ENCODE data around the gene INAFM2.

Gene INAFM2

DNA sequence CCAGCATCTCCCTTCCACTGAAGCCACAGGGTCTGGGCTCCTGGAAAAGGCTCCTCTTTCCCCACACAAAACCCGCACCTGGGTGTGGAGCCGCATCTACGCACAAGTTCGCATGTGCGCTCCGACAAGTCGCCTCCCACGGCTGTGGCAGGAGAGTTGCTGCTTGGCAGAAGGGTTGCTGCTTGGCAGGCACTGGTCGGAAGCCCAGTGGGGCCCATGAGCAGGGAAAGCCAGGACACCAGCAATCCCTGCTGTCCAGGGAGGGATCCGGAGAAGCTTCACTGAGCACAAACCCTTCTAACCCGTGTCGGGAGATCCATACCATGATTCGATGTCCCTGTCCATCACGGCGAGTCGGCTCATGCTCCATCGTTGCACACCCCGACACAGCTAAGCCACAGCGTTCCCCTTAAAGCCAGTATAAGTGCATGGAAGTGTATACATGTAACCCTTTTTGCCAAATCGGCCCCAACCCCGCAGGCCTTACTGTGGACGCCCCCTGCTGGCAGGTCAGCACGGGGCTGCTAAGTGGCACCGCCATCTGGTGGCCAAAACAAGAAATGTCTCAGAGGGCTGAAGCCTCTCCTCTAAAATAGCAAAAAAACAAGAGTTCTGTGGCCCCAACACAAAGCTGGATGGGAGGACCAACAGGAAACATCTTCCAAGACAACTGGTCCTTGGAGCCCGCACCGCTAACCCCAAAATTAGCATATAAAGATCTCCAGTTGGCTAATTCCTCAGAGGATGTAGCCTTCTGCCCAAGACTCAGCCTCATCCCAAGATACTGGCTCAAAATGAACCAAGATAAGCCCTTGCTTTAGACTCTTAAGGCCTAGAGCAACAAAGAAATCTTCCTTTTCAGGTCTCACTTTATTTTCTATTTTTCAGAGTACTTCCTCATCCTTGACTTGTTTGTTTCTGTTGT, 48.9 kb upstream of the INAFM2 start:
- no peaks in the 10 kb centered on the region for H3K4me1 ChIP-seq (ENCODE audit: control insufficient read depth, insufficient read depth, low read length)
- no peaks in the 10 kb centered on the region for H3K9me3 ChIP-seq (ENCODE audit: control insufficient read depth, insufficient read depth, low read depth, low read length)
- H3K36me3 ChIP-seq (ENCODE audit: control insufficient read depth in 2 of 2, insufficient read depth in 1 of 2, low read length in 2 of 2): no peaks in the 10 kb centered on the region
- H3K4me3 ChIP-seq (ENCODE audit: low read depth, low read length): no peak overlapping the region
- ChIA-PET POLR2A (interaction anchor here (1.0 to 1.9 kb wide), 2 partner anchors 57 to 234 kb away, joined by 3 to 9 read pairs; no protein-coding TSS in a partner anchor), CTCF (interaction anchor here (0.5 to 10.6 kb wide), 74 partner anchors 9 to 1610 kb away, joined by 3 to 248 read pairs (median 4); partner anchors contain the start of genes CCDC9B, DISP2, PAK6 and PLCB2)
- no peak overlapping the region for H3K27ac ChIP-seq (ENCODE audit: extremely low read depth, low read depth, low read length)
- TF ChIP-seq ZNF660 (tag by site-specific recombination; IDR thresholded peaks at IDR 0.05): peak; percentile 93
- 0 out of 2 replicates have a peak, but pooled peaks have one; percentile 35 for TF ChIP-seq KLF8 (tag by site-specific recombination; IDR thresholded peaks at IDR 0.05)
- TF ChIP-seq, protein P1, sequence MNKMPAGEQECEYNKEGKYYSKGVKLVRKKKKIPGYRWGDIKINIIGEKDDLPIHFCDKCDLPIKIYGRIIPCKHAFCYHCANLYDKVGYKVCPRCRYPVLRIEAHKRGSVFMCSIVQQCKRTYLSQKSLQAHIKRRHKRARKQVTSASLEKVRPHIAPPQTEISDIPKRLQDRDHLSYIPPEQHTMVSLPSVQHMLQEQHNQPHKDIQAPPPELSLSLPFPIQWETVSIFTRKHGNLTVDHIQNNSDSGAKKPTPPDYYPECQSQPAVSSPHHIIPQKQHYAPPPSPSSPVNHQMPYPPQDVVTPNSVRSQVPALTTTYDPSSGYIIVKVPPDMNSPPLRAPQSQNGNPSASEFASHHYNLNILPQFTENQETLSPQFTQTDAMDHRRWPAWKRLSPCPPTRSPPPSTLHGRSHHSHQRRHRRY (tag by site-specific recombination; IDR thresholded peaks at IDR 0.05): no peak
- 0 out of 2 replicates have a peak, but pooled peaks have one; percentile 29 for TF ChIP-seq ZNF24 (tag by site-specific recombination; IDR thresholded peaks at IDR 0.05)
- peak; percentile 43; the same call in 1 of the 2 replicates for TF ChIP-seq ZFP37 (tag by site-specific recombination; IDR thresholded peaks at IDR 0.05)
- TF ChIP-seq, protein P2, sequence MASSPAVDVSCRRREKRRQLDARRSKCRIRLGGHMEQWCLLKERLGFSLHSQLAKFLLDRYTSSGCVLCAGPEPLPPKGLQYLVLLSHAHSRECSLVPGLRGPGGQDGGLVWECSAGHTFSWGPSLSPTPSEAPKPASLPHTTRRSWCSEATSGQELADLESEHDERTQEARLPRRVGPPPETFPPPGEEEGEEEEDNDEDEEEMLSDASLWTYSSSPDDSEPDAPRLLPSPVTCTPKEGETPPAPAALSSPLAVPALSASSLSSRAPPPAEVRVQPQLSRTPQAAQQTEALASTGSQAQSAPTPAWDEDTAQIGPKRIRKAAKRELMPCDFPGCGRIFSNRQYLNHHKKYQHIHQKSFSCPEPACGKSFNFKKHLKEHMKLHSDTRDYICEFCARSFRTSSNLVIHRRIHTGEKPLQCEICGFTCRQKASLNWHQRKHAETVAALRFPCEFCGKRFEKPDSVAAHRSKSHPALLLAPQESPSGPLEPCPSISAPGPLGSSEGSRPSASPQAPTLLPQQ (tag by site-specific recombination; IDR thresholded peaks at IDR 0.05): peak; percentile 76
- peak; percentile 18; the same call in 1 of the 2 replicates for TF ChIP-seq ZIC2 (tag by site-specific recombination; IDR thresholded peaks at IDR 0.05)
- peak; percentile 84; the same call in 1 of the 2 replicates for TF ChIP-seq ZNF2 (tag by site-specific recombination; IDR thresholded peaks at IDR 0.05)
- TF ChIP-seq ZNF157 (tag by site-specific recombination; IDR thresholded peaks at IDR 0.05): no peak
- TF ChIP-seq ZEB2 (tag by site-specific recombination; IDR thresholded peaks at IDR 0.05): peak; percentile 46; the same call in 1 of the 2 replicates
- TF ChIP-seq, protein P3, sequence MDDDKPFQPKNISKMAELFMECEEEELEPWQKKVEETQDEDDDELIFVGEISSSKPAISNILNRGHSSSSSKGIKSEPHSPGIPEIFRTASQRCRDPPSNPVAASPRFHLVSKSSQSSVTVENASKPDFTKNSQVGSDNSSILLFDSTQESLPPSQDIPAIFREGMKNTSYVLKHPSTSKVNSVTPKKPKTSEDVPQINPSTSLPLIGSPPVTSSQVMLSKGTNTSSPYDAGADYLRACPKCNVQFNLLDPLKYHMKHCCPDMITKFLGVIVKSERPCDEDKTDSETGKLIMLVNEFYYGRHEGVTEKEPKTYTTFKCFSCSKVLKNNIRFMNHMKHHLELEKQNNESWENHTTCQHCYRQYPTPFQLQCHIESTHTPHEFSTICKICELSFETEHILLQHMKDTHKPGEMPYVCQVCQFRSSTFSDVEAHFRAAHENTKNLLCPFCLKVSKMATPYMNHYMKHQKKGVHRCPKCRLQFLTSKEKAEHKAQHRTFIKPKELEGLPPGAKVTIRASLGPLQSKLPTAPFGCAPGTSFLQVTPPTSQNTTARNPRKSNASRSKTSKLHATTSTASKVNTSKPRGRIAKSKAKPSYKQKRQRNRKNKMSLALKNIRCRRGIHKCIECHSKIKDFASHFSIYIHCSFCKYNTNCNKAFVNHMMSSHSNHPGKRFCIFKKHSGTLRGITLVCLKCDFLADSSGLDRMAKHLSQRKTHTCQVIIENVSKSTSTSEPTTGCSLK (tag by site-specific recombination; IDR thresholded peaks at IDR 0.05): no peak
- TF ChIP-seq, protein P4, sequence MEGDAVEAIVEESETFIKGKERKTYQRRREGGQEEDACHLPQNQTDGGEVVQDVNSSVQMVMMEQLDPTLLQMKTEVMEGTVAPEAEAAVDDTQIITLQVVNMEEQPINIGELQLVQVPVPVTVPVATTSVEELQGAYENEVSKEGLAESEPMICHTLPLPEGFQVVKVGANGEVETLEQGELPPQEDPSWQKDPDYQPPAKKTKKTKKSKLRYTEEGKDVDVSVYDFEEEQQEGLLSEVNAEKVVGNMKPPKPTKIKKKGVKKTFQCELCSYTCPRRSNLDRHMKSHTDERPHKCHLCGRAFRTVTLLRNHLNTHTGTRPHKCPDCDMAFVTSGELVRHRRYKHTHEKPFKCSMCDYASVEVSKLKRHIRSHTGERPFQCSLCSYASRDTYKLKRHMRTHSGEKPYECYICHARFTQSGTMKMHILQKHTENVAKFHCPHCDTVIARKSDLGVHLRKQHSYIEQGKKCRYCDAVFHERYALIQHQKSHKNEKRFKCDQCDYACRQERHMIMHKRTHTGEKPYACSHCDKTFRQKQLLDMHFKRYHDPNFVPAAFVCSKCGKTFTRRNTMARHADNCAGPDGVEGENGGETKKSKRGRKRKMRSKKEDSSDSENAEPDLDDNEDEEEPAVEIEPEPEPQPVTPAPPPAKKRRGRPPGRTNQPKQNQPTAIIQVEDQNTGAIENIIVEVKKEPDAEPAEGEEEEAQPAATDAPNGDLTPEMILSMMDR (tag by site-specific recombination; IDR thresholded peaks at IDR 0.05): peak; percentile 98
- no peak for TF ChIP-seq GLIS2 (tag by site-specific recombination; IDR thresholded peaks at IDR 0.05)
- no peak for TF ChIP-seq BCL11B (tag by site-specific recombination; IDR thresholded peaks at IDR 0.05; ENCODE audit: low read depth)
- peak; percentile 60; the same call in 1 of the 2 replicates for TF ChIP-seq ZFP69B (tag by site-specific recombination; IDR thresholded peaks at IDR 0.05)
- peak; percentile 90 for TF ChIP-seq ZSCAN30 (tag by site-specific recombination; IDR thresholded peaks at IDR 0.05)
- TF ChIP-seq SP7 (tag by site-specific recombination; IDR thresholded peaks at IDR 0.05): peak; percentile 58; the same call in 1 of the 2 replicates
- TF ChIP-seq ZNF394 (tag by site-specific recombination; IDR thresholded peaks at IDR 0.05; ENCODE audit: borderline replicate concordance): peak; percentile 23; the same call in 1 of the 2 replicates
- TF ChIP-seq, protein P5, sequence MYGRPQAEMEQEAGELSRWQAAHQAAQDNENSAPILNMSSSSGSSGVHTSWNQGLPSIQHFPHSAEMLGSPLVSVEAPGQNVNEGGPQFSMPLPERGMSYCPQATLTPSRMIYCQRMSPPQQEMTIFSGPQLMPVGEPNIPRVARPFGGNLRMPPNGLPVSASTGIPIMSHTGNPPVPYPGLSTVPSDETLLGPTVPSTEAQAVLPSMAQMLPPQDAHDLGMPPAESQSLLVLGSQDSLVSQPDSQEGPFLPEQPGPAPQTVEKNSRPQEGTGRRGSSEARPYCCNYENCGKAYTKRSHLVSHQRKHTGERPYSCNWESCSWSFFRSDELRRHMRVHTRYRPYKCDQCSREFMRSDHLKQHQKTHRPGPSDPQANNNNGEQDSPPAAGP (tag by site-specific recombination; IDR thresholded peaks at IDR 0.05): 0 out of 2 replicates have a peak, but pooled peaks have one; percentile 59
- TF ChIP-seq ZNF184 (tag by site-specific recombination; IDR thresholded peaks at IDR 0.05): peak; percentile 62; the same call in 1 of the 2 replicates
- TF ChIP-seq ZNF155 (tag by site-specific recombination; IDR thresholded peaks at IDR 0.05): no peak
- TF ChIP-seq ZNF792 (tag by site-specific recombination; IDR thresholded peaks at IDR 0.05): peak; percentile 90
- peak; percentile 12; the same call in 1 of the 2 replicates for TF ChIP-seq KLF10 (tag by site-specific recombination; IDR thresholded peaks at IDR 0.05)
- TF ChIP-seq ZNF629 (tag by site-specific recombination; IDR thresholded peaks at IDR 0.05): peak; percentile 27; the same call in 1 of the 2 replicates
- TF ChIP-seq HOXC10 (CRISPR knock-in tag; IDR thresholded peaks at IDR 0.05): no peak
- 0 out of 2 replicates have a peak, but pooled peaks have one; percentile 14 for TF ChIP-seq ZBTB17 (tag by site-specific recombination; IDR thresholded peaks at IDR 0.05)
- TF ChIP-seq, protein P6, sequence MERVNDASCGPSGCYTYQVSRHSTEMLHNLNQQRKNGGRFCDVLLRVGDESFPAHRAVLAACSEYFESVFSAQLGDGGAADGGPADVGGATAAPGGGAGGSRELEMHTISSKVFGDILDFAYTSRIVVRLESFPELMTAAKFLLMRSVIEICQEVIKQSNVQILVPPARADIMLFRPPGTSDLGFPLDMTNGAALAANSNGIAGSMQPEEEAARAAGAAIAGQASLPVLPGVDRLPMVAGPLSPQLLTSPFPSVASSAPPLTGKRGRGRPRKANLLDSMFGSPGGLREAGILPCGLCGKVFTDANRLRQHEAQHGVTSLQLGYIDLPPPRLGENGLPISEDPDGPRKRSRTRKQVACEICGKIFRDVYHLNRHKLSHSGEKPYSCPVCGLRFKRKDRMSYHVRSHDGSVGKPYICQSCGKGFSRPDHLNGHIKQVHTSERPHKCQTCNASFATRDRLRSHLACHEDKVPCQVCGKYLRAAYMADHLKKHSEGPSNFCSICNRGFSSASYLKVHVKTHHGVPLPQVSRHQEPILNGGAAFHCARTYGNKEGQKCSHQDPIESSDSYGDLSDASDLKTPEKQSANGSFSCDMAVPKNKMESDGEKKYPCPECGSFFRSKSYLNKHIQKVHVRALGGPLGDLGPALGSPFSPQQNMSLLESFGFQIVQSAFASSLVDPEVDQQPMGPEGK (tag by site-specific recombination; IDR thresholded peaks at IDR 0.05): peak; percentile 45; the same call in 1 of the 2 replicates
